Gastrocnemius medialis (tissue), 4 donors: ENCODE results near the gene TMPRSS13. TPM values are rescaled to one million over a fixed set of nuclear protein-coding genes. Genes with fewer than 3 reads are reported as not detected.

ENCODE experiments used
- ATAC-seq, 2 donors: fragments of 150-250 bp; one replicate each; pipeline ENCODE4 v1.9.1; 2016
- DNase-seq, 2 donors: peaks; one replicate each; pipeline ENCODE4 v3.0.0-alpha.2; 2019
- H3K27ac ChIP-seq, 4 donors: fragments of 200-600 bp; sonication (generic); 1 replicate in 1 of 4; 2 replicates in 3 of 4; pipeline ENCODE4 v1.5.1; 2016 to 2018; ENCODE audit warnings: mild to moderate bottlenecking in 2 of 4, moderate library complexity in 1 of 4
- H3K27me3 ChIP-seq, 3 donors: fragments of 200-600 bp; sonication (generic) in 2 of 3; 1 replicate in 1 of 3; 2 replicates in 2 of 3; pipeline versions ENCODE4 v1.5.1 to v1.6.0; 2016 to 2019; ENCODE audit warnings: mild to moderate bottlenecking in 1 of 3, moderate library complexity in 1 of 3
- H3K36me3 ChIP-seq, 2 donors: fragments of 200-600 bp; sonication (generic) in 1 of 2; one replicate each; pipeline ENCODE4 v1.5.1; 2017 to 2018
- H3K4me1 ChIP-seq, 2 donors: fragments of 200-600 bp; sonication (generic) in 1 of 2; one replicate each; pipeline ENCODE4 v1.5.1; 2016 to 2017; ENCODE audit warnings: mild to moderate bottlenecking in 2 of 2
- H3K4me3 ChIP-seq, 4 donors: fragments of 200-600 bp; sonication (generic) in 3 of 4; 1 replicate in 1 of 4; 2 replicates in 3 of 4; pipeline ENCODE4 v1.5.1; 2016 to 2019; ENCODE audit warnings: mild to moderate bottlenecking in 2 of 4
- H3K9me3 ChIP-seq, 3 donors: fragments of 200-600 bp; sonication (generic) in 2 of 3; 1 replicate in 1 of 3; 2 replicates in 2 of 3; pipeline ENCODE4 v1.5.1; 2016 to 2019
- POLR2A ChIP-seq, 2 donors: fragments of 450-650 bp; IDR thresholded peaks; one replicate each; pipeline ENCODE4 v1.6.1; 2017; ENCODE audit warnings: antibody characterized with exemption in 2 of 2, mild to moderate bottlenecking in 2 of 2, moderate library complexity in 2 of 2
- in situ Hi-C, 4 donors: fragments of 200-750 bp; cut with MboI; loops; one replicate each; pipeline versions ENCODE4 v1.15.0 to v1.8.0; 2017; ENCODE audit warnings: low sequenced_read_pairs in 4 of 4
- intact Hi-C: fragments of 100-400 bp; cut with DNase I; formaldehyde crosslinking; loops from one replicate; pipeline ENCODE4 v1.15.1; 2023; ENCODE audit warnings: low total_unique reads
- total RNA-seq, 4 donors: library from RNA; depleted of rRNA; stranded (reverse); fragments of >200 nt; gene quantifications; one replicate each; pipeline versions ENCODE4 v1.1.0 to v1.2.3, GENCODE V29; 2016
- TF ChIP-seq, protein P1 (sequence below), 5 experiments: fragments of 450-650 bp in 3 of 5; fragments of 200-600 bp in 2 of 5; sonication (generic) in 2 of 5; IDR thresholded peaks in 4 of 5; conservative IDR thresholded peaks in 1 of 5; 1 replicate in 4 of 5; 2 replicates in 1 of 5; pipeline ENCODE4 v1.5.1; 2016 to 2019; ENCODE audit warnings: antibody characterized with exemption in 5 of 5, mild to moderate bottlenecking in 3 of 5, moderate library complexity in 3 of 5

Gene TMPRSS13
- total RNA-seq, 4 donors from 2014 or later = not detected

DNA sequence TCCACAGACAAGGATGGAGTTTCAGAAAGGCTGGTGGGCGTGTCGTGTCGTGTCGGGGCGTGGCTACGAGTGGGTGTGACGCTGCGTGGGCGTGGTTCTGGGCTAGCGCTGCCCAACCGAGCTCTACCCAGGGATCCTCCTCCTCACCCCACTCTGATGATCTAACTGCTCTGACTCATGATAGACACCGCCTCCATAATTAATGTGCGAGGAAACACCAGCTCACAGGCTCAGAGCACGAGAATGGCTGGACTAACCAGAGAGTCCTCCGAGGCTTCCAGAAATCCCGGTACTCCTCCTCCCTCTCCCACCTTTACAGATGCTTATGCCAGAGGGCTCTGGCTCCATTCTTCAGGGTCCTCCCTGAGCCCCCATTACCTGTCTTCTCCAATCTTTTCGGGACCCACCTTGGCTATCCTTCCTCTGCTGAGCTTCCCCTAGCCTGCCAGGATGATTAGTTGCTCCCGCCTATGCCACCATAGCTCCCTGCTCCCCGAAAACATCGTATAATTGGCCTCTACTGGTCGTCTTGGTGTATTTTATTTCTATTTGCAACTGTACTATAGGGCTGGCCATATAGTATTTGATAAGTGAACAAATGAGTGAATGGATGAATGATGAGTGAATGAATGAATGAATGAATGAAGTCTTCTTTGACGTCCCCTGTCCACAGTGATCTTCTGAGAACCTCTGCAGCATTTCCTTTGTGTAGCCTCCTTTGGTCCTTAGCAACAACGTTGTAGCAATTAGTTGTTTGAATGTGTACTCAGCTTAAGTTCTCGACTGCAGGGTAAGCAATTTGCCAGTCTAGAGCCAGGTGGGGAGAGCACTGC lies 21.7 kb downstream of the TMPRSS13 start:
- no peak for TF ChIP-seq POLR2A (IDR thresholded peaks at IDR 0.05)
- TF ChIP-seq, protein P1, sequence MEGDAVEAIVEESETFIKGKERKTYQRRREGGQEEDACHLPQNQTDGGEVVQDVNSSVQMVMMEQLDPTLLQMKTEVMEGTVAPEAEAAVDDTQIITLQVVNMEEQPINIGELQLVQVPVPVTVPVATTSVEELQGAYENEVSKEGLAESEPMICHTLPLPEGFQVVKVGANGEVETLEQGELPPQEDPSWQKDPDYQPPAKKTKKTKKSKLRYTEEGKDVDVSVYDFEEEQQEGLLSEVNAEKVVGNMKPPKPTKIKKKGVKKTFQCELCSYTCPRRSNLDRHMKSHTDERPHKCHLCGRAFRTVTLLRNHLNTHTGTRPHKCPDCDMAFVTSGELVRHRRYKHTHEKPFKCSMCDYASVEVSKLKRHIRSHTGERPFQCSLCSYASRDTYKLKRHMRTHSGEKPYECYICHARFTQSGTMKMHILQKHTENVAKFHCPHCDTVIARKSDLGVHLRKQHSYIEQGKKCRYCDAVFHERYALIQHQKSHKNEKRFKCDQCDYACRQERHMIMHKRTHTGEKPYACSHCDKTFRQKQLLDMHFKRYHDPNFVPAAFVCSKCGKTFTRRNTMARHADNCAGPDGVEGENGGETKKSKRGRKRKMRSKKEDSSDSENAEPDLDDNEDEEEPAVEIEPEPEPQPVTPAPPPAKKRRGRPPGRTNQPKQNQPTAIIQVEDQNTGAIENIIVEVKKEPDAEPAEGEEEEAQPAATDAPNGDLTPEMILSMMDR (IDR thresholded peaks at IDR 0.05 in 4 of 5, conservative IDR thresholded peaks at IDR 0.05 in 1 of 5) = no peak
- Histone ChIP-seq H3K9me3 (no peaks in the 10 kb centered on the region), H3K4me3 (no peak overlapping the region), H3K27me3 (peaks cover 0 to 3% (median 0%) of the 10 kb centered on the region in 3 donors), H3K4me1 (no peaks in the 10 kb centered on the region), H3K36me3 (no peaks in the 10 kb centered on the region), H3K27ac (no peak overlapping the region)
- ATAC-seq (peak; percentile 89 to 95), DNase-seq (peak; percentile 49 to 64)
- intact Hi-C loops (loop anchor here (5.0 kb wide), 1 partner anchor 65 kb away; no protein-coding TSS in a partner anchor), in situ Hi-C loops (no loop called here)

DNA sequence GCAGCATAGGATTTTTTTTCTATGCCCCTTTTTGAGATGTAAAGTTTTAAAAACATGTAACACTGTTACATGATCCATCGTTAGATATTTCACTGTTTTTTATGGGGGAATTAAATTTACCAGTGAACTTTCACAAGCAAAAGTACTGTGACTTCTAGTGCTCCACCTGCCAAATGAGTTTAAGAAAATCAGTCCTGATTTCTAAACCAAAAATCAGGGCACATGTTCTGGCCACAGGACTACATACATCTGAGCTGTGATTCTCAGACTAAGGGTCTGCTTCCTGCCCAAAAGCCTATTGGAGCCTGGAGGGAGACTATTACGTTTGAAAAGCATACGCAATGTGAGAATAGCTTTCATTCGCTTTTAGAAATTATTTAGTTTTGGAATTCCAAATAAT lies 22.5 kb downstream of the TMPRSS13 start:
- no peaks in the 10 kb centered on the region for H3K36me3 ChIP-seq
- no peaks in the 10 kb centered on the region for H3K27me3 ChIP-seq
- H3K4me1 ChIP-seq = no peaks in the 10 kb centered on the region
- intact Hi-C loops (loop anchor here (5.0 kb wide), 1 partner anchor 64 kb away; no protein-coding TSS in a partner anchor), in situ Hi-C loops (no loop called here)
- TF ChIP-seq, protein P1 (IDR thresholded peaks at IDR 0.05 in 4 of 5, conservative IDR thresholded peaks at IDR 0.05 in 1 of 5) = no peak
- no peak for TF ChIP-seq POLR2A (IDR thresholded peaks at IDR 0.05)
- DNase-seq = no peak
- H3K9me3 ChIP-seq = no peaks in the 10 kb centered on the region
- H3K4me3 ChIP-seq = no peak overlapping the region
- no peak for ATAC-seq
- H3K27ac ChIP-seq = no peak overlapping the region

DNA sequence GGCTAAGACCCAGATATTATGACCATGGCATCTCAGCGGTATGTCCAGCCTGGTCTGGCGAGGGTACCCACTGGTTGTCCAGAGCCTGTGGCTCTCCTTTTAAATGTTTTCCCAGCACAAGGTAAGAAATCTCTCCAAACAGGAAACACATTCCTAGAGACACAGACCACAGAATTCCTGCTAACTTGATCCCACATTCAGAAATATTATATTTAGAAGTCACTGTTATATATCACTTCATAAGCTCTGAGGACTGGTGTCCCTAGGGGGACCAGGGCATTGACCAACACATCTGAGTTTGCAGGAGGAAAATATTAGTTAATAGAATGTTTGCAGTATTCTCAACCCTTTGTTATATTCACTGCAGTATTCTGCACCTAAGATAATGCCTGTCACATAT lies 23.1 kb downstream of the TMPRSS13 start:
- DNase-seq (no peak), ATAC-seq (no peak)
- TF ChIP-seq, protein P1 (IDR thresholded peaks at IDR 0.05 in 4 of 5, conservative IDR thresholded peaks at IDR 0.05 in 1 of 5) = no peak
- TF ChIP-seq POLR2A (IDR thresholded peaks at IDR 0.05) = no peak
- H3K36me3 ChIP-seq = no peaks in the 10 kb centered on the region
- no peaks in the 10 kb centered on the region for H3K27me3 ChIP-seq
- no peak overlapping the region for H3K4me3 ChIP-seq
- in situ Hi-C loops = no loop called here
- intact Hi-C loops = loop anchor here (5.0 kb wide), 1 partner anchor 64 kb away; no protein-coding TSS in a partner anchor
- no peaks in the 10 kb centered on the region for H3K9me3 ChIP-seq
- H3K4me1 ChIP-seq = no peaks in the 10 kb centered on the region
- H3K27ac ChIP-seq = no peak overlapping the region

DNA sequence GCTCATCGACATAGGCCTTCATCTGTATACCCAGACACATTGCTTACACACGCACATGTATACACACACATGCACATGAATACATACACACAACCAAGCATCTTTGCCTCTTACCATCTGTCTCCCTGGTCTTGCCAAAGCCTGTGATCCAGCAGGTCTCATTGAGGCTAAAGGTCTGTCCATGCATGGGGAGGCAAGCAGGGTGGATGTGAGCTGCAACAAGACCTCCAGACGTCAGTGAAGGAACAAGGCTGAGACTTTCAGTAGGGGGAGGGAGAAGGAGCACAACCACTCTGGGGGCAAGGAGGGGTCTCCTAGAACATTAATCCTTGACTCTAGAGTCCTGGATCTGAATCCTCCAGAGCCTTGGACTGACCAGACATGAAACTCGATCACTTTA lies 23.7 kb downstream of the TMPRSS13 start:
- H3K36me3 ChIP-seq = no peaks in the 10 kb centered on the region
- in situ Hi-C loops = no loop called here
- DNase-seq (no peak), ATAC-seq (no peak)
- intact Hi-C loops = loop anchor here (5.0 kb wide), 1 partner anchor 63 kb away; no protein-coding TSS in a partner anchor
- H3K9me3 ChIP-seq = no peaks in the 10 kb centered on the region
- TF ChIP-seq, protein P1 (IDR thresholded peaks at IDR 0.05 in 4 of 5, conservative IDR thresholded peaks at IDR 0.05 in 1 of 5) = no peak
- no peak for TF ChIP-seq POLR2A (IDR thresholded peaks at IDR 0.05)
- H3K4me3 ChIP-seq = no peak overlapping the region
- H3K27ac ChIP-seq = no peak overlapping the region
- H3K27me3 ChIP-seq = no peaks in the 10 kb centered on the region
- H3K4me1 ChIP-seq = no peaks in the 10 kb centered on the region
